ENCODE measurements around the gene MMP14. TPM values are rescaled to one million over a fixed set of nuclear protein-coding genes. Genes with fewer than 3 reads are reported as not detected.

MMP14 gene
- total and polyA plus RNA-seq, 9 of the 15 experiments (the other 6 are each of a cell fraction or from before 2014, with no cell fraction given) = 0.36 to 5.8 (median 1.3) TPM; not detected in 2

DNA sequence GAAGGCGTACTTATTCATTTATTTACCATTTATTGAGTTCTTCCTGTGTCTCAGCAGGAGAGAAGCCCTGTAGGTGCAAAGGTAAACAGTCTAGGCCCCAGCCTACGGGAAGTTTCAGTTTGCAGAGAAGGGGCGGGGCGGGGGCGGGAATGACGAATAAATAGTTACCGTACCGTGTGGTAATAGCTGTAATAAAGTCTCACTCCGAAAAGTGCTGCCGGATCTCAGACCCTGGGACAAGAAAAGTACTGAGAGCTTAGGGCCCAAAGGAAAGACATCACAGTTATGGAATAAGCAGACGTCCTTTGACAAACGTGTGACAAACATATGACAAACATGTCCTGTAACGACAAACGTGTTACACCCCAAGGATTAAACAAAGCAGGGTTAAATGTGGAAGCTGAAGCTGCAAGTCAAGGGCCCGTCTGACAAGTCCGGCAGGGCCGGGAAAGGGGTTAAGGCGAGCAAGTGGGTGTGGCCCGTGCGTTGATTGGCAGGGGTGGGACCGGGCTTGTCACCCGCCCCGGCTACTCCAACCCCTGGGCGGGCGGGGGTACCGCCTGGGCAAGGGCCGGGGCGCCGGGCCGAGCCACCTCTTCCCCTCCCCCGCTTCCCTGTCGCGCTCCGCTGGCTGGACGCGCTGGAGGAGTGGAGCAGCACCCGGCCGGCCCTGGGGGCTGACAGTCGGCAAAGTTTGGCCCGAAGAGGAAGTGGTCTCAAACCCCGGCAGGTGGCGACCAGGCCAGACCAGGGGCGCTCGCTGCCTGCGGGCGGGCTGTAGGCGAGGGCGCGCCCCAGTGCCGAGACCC lies 35.0 kb downstream of the MMP14 start, which contains the start of gene LRP10 (continued):
- no peak for TF ChIP-seq SNIP1 (IDR thresholded peaks at IDR 0.05; ENCODE audit: low read depth)
- peak; percentile 61 for TF ChIP-seq EGR1 (conservative IDR thresholded peaks at IDR 0.05)
- TF ChIP-seq GABPA (tag; conservative IDR thresholded peaks at IDR 0.05; ENCODE audit: low read depth) = peak; percentile 72
- TF ChIP-seq ZBTB9 (CRISPR knock-in tag; IDR thresholded peaks at IDR 0.05) = peak; percentile 47; the same call in 1 of the 2 replicates
- no peak for TF ChIP-seq ZBTB12 (CRISPR knock-in tag; IDR thresholded peaks at IDR 0.05)
- no peak for TF ChIP-seq MEF2A (IDR thresholded peaks at IDR 0.05; ENCODE audit: control insufficient read depth, low read depth, low read length)
- no peak for TF ChIP-seq ZNF449 (CRISPR knock-in tag; IDR thresholded peaks at IDR 0.05)
- TF ChIP-seq, protein P1, sequence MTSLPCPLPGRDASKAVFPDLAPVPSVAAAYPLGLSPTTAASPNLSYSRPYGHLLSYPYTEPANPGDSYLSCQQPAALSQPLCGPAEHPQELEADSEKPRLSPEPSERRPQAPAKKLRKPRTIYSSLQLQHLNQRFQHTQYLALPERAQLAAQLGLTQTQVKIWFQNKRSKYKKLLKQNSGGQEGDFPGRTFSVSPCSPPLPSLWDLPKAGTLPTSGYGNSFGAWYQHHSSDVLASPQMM (CRISPR knock-in tag; IDR thresholded peaks at IDR 0.05) = no peak
- no peak for TF ChIP-seq ZNF253 (CRISPR knock-in tag; conservative IDR thresholded peaks at IDR 0.05)
- no peak for TF ChIP-seq HOXB6 (CRISPR knock-in tag; IDR thresholded peaks at IDR 0.05; ENCODE audit: borderline replicate concordance)
- TF ChIP-seq POLR2B (IDR thresholded peaks at IDR 0.05; ENCODE audit: low read depth, partially characterized antibody) = peak; percentile 89
- TF ChIP-seq POLR2G (IDR thresholded peaks at IDR 0.05; ENCODE audit: low read depth, low read length) = peak; percentile 93
- TF ChIP-seq, protein P2, sequence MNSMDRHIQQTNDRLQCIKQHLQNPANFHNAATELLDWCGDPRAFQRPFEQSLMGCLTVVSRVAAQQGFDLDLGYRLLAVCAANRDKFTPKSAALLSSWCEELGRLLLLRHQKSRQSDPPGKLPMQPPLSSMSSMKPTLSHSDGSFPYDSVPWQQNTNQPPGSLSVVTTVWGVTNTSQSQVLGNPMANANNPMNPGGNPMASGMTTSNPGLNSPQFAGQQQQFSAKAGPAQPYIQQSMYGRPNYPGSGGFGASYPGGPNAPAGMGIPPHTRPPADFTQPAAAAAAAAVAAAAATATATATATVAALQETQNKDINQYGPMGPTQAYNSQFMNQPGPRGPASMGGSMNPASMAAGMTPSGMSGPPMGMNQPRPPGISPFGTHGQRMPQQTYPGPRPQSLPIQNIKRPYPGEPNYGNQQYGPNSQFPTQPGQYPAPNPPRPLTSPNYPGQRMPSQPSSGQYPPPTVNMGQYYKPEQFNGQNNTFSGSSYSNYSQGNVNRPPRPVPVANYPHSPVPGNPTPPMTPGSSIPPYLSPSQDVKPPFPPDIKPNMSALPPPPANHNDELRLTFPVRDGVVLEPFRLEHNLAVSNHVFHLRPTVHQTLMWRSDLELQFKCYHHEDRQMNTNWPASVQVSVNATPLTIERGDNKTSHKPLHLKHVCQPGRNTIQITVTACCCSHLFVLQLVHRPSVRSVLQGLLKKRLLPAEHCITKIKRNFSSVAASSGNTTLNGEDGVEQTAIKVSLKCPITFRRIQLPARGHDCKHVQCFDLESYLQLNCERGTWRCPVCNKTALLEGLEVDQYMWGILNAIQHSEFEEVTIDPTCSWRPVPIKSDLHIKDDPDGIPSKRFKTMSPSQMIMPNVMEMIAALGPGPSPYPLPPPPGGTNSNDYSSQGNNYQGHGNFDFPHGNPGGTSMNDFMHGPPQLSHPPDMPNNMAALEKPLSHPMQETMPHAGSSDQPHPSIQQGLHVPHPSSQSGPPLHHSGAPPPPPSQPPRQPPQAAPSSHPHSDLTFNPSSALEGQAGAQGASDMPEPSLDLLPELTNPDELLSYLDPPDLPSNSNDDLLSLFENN (IDR thresholded peaks at IDR 0.05; ENCODE audit: low read depth in 2 of 2, low read length in 2 of 2) = no peak
- TF ChIP-seq HCFC1 (IDR thresholded peaks at IDR 0.05; ENCODE audit: low read depth, low read length) = no peak

Measured in K562 (cell line).